ENCODE data around the gene PROS1. TPM values are rescaled to one million over a fixed set of nuclear protein-coding genes. Genes with fewer than 3 reads are reported as not detected.
"Not testable (repeated sequence)": the region's sequence is repeated elsewhere in the genome, so short reads cannot be mapped to it uniquely, and the experiment has no call there.

PROS1 gene
- total and polyA plus RNA-seq, 4 donors, result 17.9 to 102 (median 35.2) TPM

- no peaks in the 10 kb centered on the region for H3K36me3 ChIP-seq (ENCODE audit: control insufficient read depth, insufficient read depth, low read length)
- no peak overlapping the region for H3K27ac ChIP-seq (ENCODE audit: low read depth, low read length)
- WGBS (ENCODE audit: insufficient coverage), result 95% methylated on average over 10 of the region's 13 CpGs
- peaks cover 4% of the 10 kb centered on the region for H3K4me1 ChIP-seq (ENCODE audit: control insufficient read depth, insufficient read depth, low read length)
- H3K4me3 ChIP-seq (ENCODE audit: low read depth, low read length), result no peak overlapping the region
- no peaks in the 10 kb centered on the region for H3K27me3 ChIP-seq (ENCODE audit: control insufficient read depth, insufficient read depth, low read length)
- no peaks in the 10 kb centered on the region for H3K9me3 ChIP-seq (ENCODE audit: control insufficient read depth, insufficient read depth, low read length)
- DNase-seq (ENCODE audit: low read depth in 4 of 6, low spot score in 6 of 6), result no peak
Measured at GRCh38 chr3:93981649-93982048, 8.0 kb upstream of the PROS1 start.

- H3K9me3 ChIP-seq (ENCODE audit: control insufficient read depth, insufficient read depth, low read length), result no peaks in the 10 kb centered on the region
- 0% methylated on average over 65 of the region's 66 CpGs for WGBS (ENCODE audit: insufficient coverage)
- peaks cover 4% of the 10 kb centered on the region for H3K4me1 ChIP-seq (ENCODE audit: control insufficient read depth, insufficient read depth, low read length)
- H3K27me3 ChIP-seq (ENCODE audit: control insufficient read depth, insufficient read depth, low read length), result no peaks in the 10 kb centered on the region
- peak within 1 kb of the TSS; percentile 93 for H3K27ac ChIP-seq (ENCODE audit: low read depth, low read length)
- no peaks in the 10 kb centered on the region for H3K36me3 ChIP-seq (ENCODE audit: control insufficient read depth, insufficient read depth, low read length)
- peak within 1 kb of the TSS; percentile 80 for H3K4me3 ChIP-seq (ENCODE audit: low read depth, low read length)
- DNase-seq (ENCODE audit: low read depth in 4 of 6, low spot score in 6 of 6), result peak; percentile 89 to 100 (median 96)
Measured at GRCh38 chr3:93979850-93980676, 6.4 kb upstream of the PROS1 start, which contains the start of gene ARL13B. Gene ARL13B (plus strand): TSS chr3:93980155. CDS start chr3:93980424, 269 bp downstream.

DNA sequence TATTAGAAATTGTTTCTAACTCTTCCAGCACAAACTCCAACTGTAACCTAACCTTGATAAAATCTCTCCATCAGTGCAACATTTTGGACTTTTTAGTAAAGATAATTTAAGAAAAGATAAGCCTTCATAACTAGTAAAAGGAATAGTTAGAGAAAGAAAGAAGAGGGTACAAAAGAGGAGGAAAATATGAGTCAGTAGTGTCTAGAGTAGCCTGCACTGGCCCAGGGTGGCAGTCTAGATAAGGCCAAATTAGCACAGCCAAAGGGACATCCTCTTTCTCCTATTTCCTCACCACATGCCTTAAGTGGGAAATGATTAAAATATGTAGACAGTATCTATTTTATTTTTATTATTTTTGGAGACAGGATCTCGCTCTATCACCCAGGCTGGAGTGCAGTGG, 3.7 kb downstream of the PROS1 start:
- 90% methylated on average over 1 of the region's 1 CpG for WGBS (ENCODE audit: insufficient coverage)
- H3K36me3 ChIP-seq (ENCODE audit: control insufficient read depth, insufficient read depth, low read length), result no peaks in the 10 kb centered on the region
- H3K4me1 ChIP-seq (ENCODE audit: control insufficient read depth, insufficient read depth, low read length), result peaks cover 8% of the 10 kb centered on the region
- no peak overlapping the region for H3K27ac ChIP-seq (ENCODE audit: low read depth, low read length)
- H3K4me3 ChIP-seq (ENCODE audit: low read depth, low read length), result no peak overlapping the region
- no peaks in the 10 kb centered on the region for H3K9me3 ChIP-seq (ENCODE audit: control insufficient read depth, insufficient read depth, low read length)
- H3K27me3 ChIP-seq (ENCODE audit: control insufficient read depth, insufficient read depth, low read length), result no peaks in the 10 kb centered on the region
- DNase-seq (ENCODE audit: low read depth in 4 of 6, low spot score in 6 of 6), result no peak

DNA sequence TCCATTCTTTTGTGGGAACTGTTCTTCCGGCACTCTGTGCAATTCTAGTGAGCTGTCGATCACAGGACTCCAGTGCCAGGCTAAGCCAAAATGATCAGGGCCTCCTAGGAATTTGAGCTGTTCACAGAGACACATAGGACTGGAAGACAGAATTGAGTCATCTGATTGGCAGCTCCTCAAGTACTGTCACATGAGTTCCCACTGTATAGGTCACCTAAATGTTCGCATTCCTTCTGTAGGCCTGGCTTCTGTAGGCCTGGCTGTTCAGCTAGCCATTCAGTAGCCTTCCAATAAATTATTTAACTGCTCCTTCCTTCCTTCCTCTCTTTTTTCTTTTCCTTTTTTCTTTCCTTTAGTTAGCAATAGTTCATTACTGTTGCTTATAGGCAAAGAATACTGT, 4.3 kb downstream of the PROS1 start:
- Histone ChIP-seq H3K9me3 (ENCODE audit: control insufficient read depth, insufficient read depth, low read length) (no peaks in the 10 kb centered on the region), H3K27me3 (ENCODE audit: control insufficient read depth, insufficient read depth, low read length) (no peaks in the 10 kb centered on the region), H3K4me1 (ENCODE audit: control insufficient read depth, insufficient read depth, low read length) (peaks cover 8% of the 10 kb centered on the region), H3K4me3 (ENCODE audit: low read depth, low read length) (no peak overlapping the region), H3K36me3 (ENCODE audit: control insufficient read depth, insufficient read depth, low read length) (no peaks in the 10 kb centered on the region), H3K27ac (ENCODE audit: low read depth, low read length) (no peak overlapping the region)
- DNase-seq (ENCODE audit: low read depth in 4 of 6, low spot score in 6 of 6), result no peak
- 71% methylated on average over 2 of the region's 3 CpGs for WGBS (ENCODE audit: insufficient coverage)

DNA sequence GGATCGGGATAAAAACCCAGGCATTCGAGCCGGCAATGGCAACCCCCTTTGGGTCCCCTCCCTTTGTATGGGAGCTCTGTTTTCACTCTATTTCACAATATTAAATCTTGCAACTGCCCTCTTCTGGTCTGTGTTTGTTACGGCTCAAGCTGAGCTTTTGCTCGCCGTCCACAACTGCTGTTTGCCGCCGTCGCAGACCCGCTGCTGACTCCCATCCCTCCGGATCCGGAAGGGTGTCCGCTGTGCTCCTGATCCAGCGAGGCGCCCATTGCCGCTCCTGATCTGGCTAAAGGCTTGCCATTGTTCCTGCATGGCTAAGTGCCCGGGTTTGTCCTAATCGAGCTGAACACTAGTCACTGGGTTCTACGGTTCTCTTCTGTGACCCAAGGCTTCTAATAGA, 8.6 kb downstream of the PROS1 start:
- not testable (repeated sequence) for DNase-seq (ENCODE audit: low read depth in 4 of 6, low spot score in 6 of 6)

GRCh38 chr3:93962798-93963197, 10.9 kb downstream of the PROS1 start:
- DNase-seq (ENCODE audit: low read depth in 4 of 6, low spot score in 6 of 6), result no peak
- Histone ChIP-seq H3K4me3 (ENCODE audit: low read depth, low read length) (no peak overlapping the region), H3K4me1 (ENCODE audit: control insufficient read depth, insufficient read depth, low read length) (no peaks in the 10 kb centered on the region), H3K27me3 (ENCODE audit: control insufficient read depth, insufficient read depth, low read length) (no peaks in the 10 kb centered on the region), H3K36me3 (ENCODE audit: control insufficient read depth, insufficient read depth, low read length) (no peaks in the 10 kb centered on the region), H3K9me3 (ENCODE audit: control insufficient read depth, insufficient read depth, low read length) (no peaks in the 10 kb centered on the region), H3K27ac (ENCODE audit: low read depth, low read length) (no peak overlapping the region)
- WGBS (ENCODE audit: insufficient coverage), result 80% methylated on average over 1 of the region's 3 CpGs

More for the DNA sequence above, 8.6 kb downstream of the PROS1 start:
- not testable (repeated sequence) for H3K27me3 ChIP-seq (ENCODE audit: control insufficient read depth, insufficient read depth, low read length); H3K36me3 ChIP-seq (ENCODE audit: control insufficient read depth, insufficient read depth, low read length); H3K9me3 ChIP-seq (ENCODE audit: control insufficient read depth, insufficient read depth, low read length); H3K27ac ChIP-seq (ENCODE audit: low read depth, low read length); H3K4me3 ChIP-seq (ENCODE audit: low read depth, low read length); H3K4me1 ChIP-seq (ENCODE audit: control insufficient read depth, insufficient read depth, low read length)
- 95% methylated on average over 17 of the region's 19 CpGs for WGBS (ENCODE audit: insufficient coverage)

GRCh38 chr3:93961489-93961888, 12.2 kb downstream of the PROS1 start:
- DNase-seq (ENCODE audit: low read depth in 4 of 6, low spot score in 6 of 6), result peak in 2 of 6 donors; percentile 6 to 65
- Histone ChIP-seq H3K9me3 (ENCODE audit: control insufficient read depth, insufficient read depth, low read length) (no peaks in the 10 kb centered on the region), H3K27me3 (ENCODE audit: control insufficient read depth, insufficient read depth, low read length) (no peaks in the 10 kb centered on the region), H3K4me1 (ENCODE audit: control insufficient read depth, insufficient read depth, low read length) (no peaks in the 10 kb centered on the region), H3K27ac (ENCODE audit: low read depth, low read length) (no peak overlapping the region), H3K36me3 (ENCODE audit: control insufficient read depth, insufficient read depth, low read length) (no peaks in the 10 kb centered on the region), H3K4me3 (ENCODE audit: low read depth, low read length) (no peak overlapping the region)
- WGBS (ENCODE audit: insufficient coverage), result no CpG with 5 or more reads among the region's 1 CpG

DNA sequence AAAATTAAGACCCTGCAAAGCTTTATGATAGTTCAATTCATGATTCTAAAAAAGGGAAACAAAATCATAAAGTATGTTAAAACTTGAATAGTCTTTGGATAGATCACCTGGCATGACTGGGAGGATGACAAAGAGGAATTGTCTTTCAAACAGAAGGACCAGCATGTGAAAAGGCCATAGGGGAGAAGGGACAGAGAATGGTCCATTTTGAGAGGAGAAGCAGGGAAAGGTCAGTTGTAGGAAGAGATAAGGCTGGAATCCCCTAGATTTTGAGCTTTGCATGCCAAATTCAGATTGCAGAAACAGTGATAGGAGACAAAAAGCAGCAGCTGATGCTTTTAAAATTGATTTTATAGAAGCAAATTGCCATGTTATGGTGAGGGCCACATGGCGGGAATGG, 12.7 kb downstream of the PROS1 start:
- H3K4me3 ChIP-seq (ENCODE audit: low read depth, low read length), result no peak overlapping the region
- H3K9me3 ChIP-seq (ENCODE audit: control insufficient read depth, insufficient read depth, low read length), result no peaks in the 10 kb centered on the region
- H3K36me3 ChIP-seq (ENCODE audit: control insufficient read depth, insufficient read depth, low read length), result no peaks in the 10 kb centered on the region
- H3K27me3 ChIP-seq (ENCODE audit: control insufficient read depth, insufficient read depth, low read length), result no peaks in the 10 kb centered on the region
- no CpG with 5 or more reads among the region's 1 CpG for WGBS (ENCODE audit: insufficient coverage)
- H3K4me1 ChIP-seq (ENCODE audit: control insufficient read depth, insufficient read depth, low read length), result no peaks in the 10 kb centered on the region
- no peak overlapping the region for H3K27ac ChIP-seq (ENCODE audit: low read depth, low read length)
- DNase-seq (ENCODE audit: low read depth in 4 of 6, low spot score in 6 of 6), result no peak

- WGBS (ENCODE audit: insufficient coverage), result 91% methylated on average over 8 of the region's 8 CpGs
- not testable (repeated sequence) for H3K36me3 ChIP-seq (ENCODE audit: control insufficient read depth, insufficient read depth, low read length); H3K27ac ChIP-seq (ENCODE audit: low read depth, low read length); H3K9me3 ChIP-seq (ENCODE audit: control insufficient read depth, insufficient read depth, low read length); H3K27me3 ChIP-seq (ENCODE audit: control insufficient read depth, insufficient read depth, low read length); H3K4me3 ChIP-seq (ENCODE audit: low read depth, low read length); H3K4me1 ChIP-seq (ENCODE audit: control insufficient read depth, insufficient read depth, low read length); DNase-seq (ENCODE audit: low read depth in 4 of 6, low spot score in 6 of 6)
Measured at GRCh38 chr3:93949958-93950357, 23.7 kb downstream of the PROS1 start.

- not testable (repeated sequence) for DNase-seq (ENCODE audit: low read depth in 4 of 6, low spot score in 6 of 6); H3K4me1 ChIP-seq (ENCODE audit: control insufficient read depth, insufficient read depth, low read length); H3K4me3 ChIP-seq (ENCODE audit: low read depth, low read length); H3K36me3 ChIP-seq (ENCODE audit: control insufficient read depth, insufficient read depth, low read length); H3K27ac ChIP-seq (ENCODE audit: low read depth, low read length); H3K9me3 ChIP-seq (ENCODE audit: control insufficient read depth, insufficient read depth, low read length); H3K27me3 ChIP-seq (ENCODE audit: control insufficient read depth, insufficient read depth, low read length)
- WGBS (ENCODE audit: insufficient coverage), result 85% methylated on average over 3 of the region's 6 CpGs
Measured at GRCh38 chr3:93937485-93937884, 36.2 kb downstream of the PROS1 start.

Data from spinal cord (tissue), 10 donors.